GM19035 (cell line): ENCODE data around the gene STAT5A.
"Not testable (repeated sequence)": the region's sequence is repeated elsewhere in the genome, so short reads cannot be mapped to it uniquely, and the experiment has no call there.

Experiments used
- ATAC-seq: cut with Tn5 transposase; IDR thresholded peaks from one replicate; pipeline ENCODE4 v1.9.1; 2021; ENCODE audit not compliant: unreplicated experiment

The STAT5A gene

GRCh38 chr17:42287977-42288802, at the start of gene STAT5A:
TSS of gene STAT5A (plus strand) at chr17:42288498. CDS start at chr17:42289412, 914 bp downstream.
- ATAC-seq = peak; percentile 49

- ATAC-seq = not testable (repeated sequence)
Measured at GRCh38 chr17:42239576-42239975, 48.7 kb upstream of the STAT5A start.

- ATAC-seq = no peak
Measured at GRCh38 chr17:42240201-42240600, 48.1 kb upstream of the STAT5A start.

GRCh38 chr17:42240863-42241262, 47.4 kb upstream of the STAT5A start:
- ATAC-seq = not testable (repeated sequence)

- no peak for ATAC-seq
Measured at GRCh38 chr17:42241871-42242270, 46.4 kb upstream of the STAT5A start.

GRCh38 chr17:42243493-42243982, 44.8 kb upstream of the STAT5A start:
- ATAC-seq = no peak

GRCh38 chr17:42244116-42244515, 44.2 kb upstream of the STAT5A start:
- not testable (repeated sequence) for ATAC-seq

GRCh38 chr17:42245183-42245582, 43.1 kb upstream of the STAT5A start:
- not testable (repeated sequence) for ATAC-seq

- no peak for ATAC-seq
Measured at GRCh38 chr17:42246515-42246914, 41.8 kb upstream of the STAT5A start.

- ATAC-seq = no peak
Measured at GRCh38 chr17:42247734-42248133, 40.6 kb upstream of the STAT5A start.

- peak; percentile 76 for ATAC-seq
Measured at GRCh38 chr17:42248351-42249179, 39.7 kb upstream of the STAT5A start.

- ATAC-seq = no peak
Measured at GRCh38 chr17:42249681-42250446, 38.4 kb upstream of the STAT5A start.

- ATAC-seq = no peak
Measured at GRCh38 chr17:42251115-42251514, 37.2 kb upstream of the STAT5A start.

- no peak for ATAC-seq
Measured at GRCh38 chr17:42252597-42253550, 35.4 kb upstream of the STAT5A start.

GRCh38 chr17:42253578-42253977, 34.7 kb upstream of the STAT5A start:
- no peak for ATAC-seq

GRCh38 chr17:42255445-42255844, 32.9 kb upstream of the STAT5A start:
- ATAC-seq = no peak

- no peak for ATAC-seq
Measured at GRCh38 chr17:42260318-42260717, 28.0 kb upstream of the STAT5A start.

GRCh38 chr17:42264366-42264765, 23.9 kb upstream of the STAT5A start:
- not testable (repeated sequence) for ATAC-seq

- no peak for ATAC-seq
Measured at GRCh38 chr17:42266462-42266861, 21.8 kb upstream of the STAT5A start.
